ENCODE measurements around the gene SPINK6.

GRCh38 chr5:148248894-148249293 lies 46.1 kb downstream of the SPINK6 start:
- TF ChIP-seq POLR2AphosphoS5 (IDR thresholded peaks at IDR 0.05; ENCODE audit: borderline replicate concordance, low read depth, low read length) (no peak), EZH2 (IDR thresholded peaks at IDR 0.05) (no peak), FOXP2 (optimal IDR thresholded peaks at IDR 0.05; ENCODE audit: control extremely low read depth, extremely low read length, insufficient read depth) (no peak)

All from SK-N-MC (cell line).